Omental fat pad (tissue), 4 donors: ENCODE measurements around the gene DNAH17. TPM values are rescaled to one million over a fixed set of nuclear protein-coding genes. Genes with fewer than 3 reads are reported as not detected.

Experiments
- ATAC-seq: fragments of 150-250 bp; one replicate; pipeline ENCODE4 v1.9.1; 2016; ENCODE audit warnings: mild to moderate bottlenecking, moderate library complexity; ENCODE audit not compliant: low FRiP score
- DNase-seq: peaks from one replicate; pipeline ENCODE4 v3.0.0-alpha.2; 2019; ENCODE audit warnings: low spot score
- total RNA-seq, 4 donors: library from RNA; depleted of rRNA; stranded (reverse); fragments of >200 nt; gene quantifications; one replicate each; pipeline ENCODE4 v1.1.0, GENCODE V29; 2016
- TF ChIP-seq, protein P1 (sequence below), 3 donors: fragments of 450-650 bp; IDR thresholded peaks; one replicate each; pipeline ENCODE4 v1.5.1; 2016 to 2017; ENCODE audit warnings: antibody characterized with exemption in 3 of 3, mild to moderate bottlenecking in 3 of 3, moderate library complexity in 2 of 3

Gene DNAH17
- total RNA-seq, 4 donors from 2014 or later: 0.24 to 1.4 (median 0.34) TPM

GRCh38 chr17:78546476-78546875 is 30.7 kb downstream of the DNAH17 start:
- no peak for DNase-seq
- TF ChIP-seq, protein P1, sequence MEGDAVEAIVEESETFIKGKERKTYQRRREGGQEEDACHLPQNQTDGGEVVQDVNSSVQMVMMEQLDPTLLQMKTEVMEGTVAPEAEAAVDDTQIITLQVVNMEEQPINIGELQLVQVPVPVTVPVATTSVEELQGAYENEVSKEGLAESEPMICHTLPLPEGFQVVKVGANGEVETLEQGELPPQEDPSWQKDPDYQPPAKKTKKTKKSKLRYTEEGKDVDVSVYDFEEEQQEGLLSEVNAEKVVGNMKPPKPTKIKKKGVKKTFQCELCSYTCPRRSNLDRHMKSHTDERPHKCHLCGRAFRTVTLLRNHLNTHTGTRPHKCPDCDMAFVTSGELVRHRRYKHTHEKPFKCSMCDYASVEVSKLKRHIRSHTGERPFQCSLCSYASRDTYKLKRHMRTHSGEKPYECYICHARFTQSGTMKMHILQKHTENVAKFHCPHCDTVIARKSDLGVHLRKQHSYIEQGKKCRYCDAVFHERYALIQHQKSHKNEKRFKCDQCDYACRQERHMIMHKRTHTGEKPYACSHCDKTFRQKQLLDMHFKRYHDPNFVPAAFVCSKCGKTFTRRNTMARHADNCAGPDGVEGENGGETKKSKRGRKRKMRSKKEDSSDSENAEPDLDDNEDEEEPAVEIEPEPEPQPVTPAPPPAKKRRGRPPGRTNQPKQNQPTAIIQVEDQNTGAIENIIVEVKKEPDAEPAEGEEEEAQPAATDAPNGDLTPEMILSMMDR (IDR thresholded peaks at IDR 0.05): no peak
- ATAC-seq: no peak

DNA sequence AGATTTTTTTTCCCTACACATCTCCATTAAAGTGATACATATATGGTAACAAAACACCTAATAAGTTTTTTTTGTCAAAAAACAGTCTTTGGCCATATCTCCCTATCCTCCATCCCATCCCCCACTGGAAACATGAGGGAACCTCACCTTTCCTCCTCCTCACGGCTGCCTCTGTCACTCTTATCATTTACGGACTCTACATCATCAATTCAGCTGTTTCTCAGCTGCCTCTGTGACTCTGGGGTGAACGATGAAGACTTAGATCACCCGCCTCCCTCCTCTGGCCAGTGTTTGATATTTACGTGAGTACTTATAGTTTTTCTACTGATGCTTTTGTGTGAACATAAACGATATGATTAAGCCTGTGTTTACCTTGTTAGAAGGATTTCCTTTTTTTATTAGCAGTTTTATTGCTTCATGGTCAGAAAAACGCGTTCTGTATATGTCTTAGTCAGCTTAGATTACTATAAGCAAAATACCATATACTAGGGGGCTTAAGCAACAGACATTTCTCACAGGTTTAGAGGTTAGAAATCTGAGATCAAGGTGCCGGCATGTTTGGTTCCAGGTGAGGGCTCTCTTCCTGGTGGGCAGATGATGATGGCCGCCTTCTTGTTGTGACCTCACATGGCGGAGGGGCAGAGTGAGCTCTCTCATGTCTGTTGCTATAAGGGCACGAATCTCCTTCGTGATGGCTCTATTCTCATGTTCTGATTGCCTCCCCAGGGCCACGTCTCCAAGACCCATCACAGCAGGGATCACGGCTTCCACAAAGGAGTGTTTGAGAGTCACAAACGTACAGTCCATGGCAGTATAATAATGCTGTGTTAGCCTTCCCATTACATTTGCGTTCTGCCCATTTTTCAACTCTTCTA is 32.1 kb downstream of the DNAH17 start:
- ATAC-seq (no peak), DNase-seq (no peak)
- TF ChIP-seq, protein P1 (IDR thresholded peaks at IDR 0.05): no peak

DNA sequence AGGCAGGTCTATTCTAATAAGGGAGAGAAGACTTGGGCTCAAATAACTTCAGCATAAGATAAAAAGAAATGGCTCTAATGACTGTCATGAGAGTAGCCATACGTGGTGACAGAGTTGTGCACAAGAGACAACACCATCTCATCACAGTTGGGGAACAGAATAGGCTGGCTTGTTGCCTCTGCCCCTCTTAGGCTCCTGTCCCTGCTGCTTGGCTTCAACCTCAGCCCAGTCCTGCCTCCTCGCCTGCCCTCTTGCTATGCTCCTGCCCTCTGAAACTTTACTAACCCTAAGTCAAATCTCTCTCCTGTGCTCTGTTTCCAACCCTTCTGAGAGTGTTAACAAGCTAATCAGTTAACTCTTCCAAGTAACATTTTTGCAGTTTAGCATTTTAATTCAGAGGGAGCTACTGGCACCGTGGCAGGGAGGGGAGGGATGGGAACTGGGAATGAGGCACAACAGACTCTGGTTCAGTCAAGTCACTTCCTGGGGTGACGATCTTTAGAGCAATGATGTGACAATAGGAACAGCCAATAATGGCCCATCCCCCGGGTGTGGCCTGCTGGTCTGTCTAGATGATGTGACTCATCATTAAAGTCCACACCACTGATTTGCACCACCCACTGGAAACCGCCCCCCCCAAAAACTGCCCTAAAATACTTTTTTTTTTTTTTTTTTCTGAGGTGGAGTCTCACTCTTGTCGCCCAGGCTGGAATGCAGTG is 35.5 kb downstream of the DNAH17 start:
- TF ChIP-seq, protein P1 (IDR thresholded peaks at IDR 0.05): no peak
- ATAC-seq: no peak
- no peak for DNase-seq

DNA sequence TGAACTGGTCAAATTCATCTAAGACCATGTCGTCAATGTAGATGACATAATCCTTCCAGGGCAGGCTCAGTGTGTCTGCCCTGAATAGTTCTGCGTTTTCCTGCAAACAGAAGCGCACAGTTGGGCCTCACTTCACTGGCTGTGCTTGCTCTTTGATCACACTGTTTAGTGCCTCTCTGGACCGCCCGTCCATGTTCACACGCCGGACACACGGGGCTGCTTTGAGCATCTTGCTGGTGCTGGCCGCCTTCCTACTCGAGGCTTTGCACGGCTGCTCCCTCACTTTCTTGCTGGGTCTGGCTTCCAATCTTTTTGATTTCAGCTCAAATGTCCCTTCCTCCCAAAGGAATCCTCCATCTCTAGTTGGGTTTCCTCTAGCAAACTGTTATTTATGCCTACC is 37.4 kb downstream of the DNAH17 start:
- ATAC-seq (no peak), DNase-seq (no peak)
- TF ChIP-seq, protein P1 (IDR thresholded peaks at IDR 0.05): no peak

DNA sequence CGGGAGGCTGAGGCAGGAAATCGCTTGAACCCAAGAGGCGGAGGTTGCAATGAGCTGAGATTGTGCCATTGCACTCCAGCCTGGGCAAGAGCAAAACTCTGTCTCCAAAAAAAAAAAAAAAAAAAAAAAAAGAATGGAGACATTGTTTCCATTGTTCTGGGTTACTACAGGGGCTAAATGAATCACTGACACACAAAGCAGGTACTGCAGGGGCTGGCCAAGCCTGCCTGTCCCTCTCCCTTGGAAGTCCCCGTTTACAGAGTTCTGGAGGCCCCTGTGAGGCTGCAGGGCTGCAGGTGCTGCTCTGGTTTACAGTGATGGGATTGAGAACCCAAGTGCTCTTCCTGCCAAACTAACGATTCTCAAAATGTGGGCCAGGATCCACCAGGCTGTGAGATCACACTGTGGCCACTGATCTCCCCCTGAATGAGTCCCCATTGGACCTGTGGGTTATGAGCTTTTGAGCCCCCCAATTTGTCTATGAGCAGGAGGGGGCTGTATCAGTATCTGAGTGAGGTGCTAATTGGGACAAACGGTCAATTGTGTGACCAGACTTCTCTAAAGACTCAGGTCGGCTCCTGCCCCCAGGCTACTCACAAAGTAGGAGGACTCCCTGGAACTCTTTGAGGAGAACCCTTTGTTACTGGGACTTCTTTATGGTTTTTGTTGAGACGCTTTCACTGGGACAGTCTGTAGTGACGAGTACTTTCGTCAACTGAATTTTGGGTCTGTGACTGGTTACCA is 39.0 kb downstream of the DNAH17 start:
- no peak for DNase-seq
- TF ChIP-seq, protein P1 (IDR thresholded peaks at IDR 0.05): no peak

GRCh38 chr17:78537217-78537860 is 39.9 kb downstream of the DNAH17 start:
- no peak for ATAC-seq
- TF ChIP-seq, protein P1 (IDR thresholded peaks at IDR 0.05): no peak
- no peak for DNase-seq

More for the DNA sequence above, 39.0 kb downstream of the DNAH17 start:
- ATAC-seq: no peak
